ENCODE measurements around the gene PGM2L1.

Gene PGM2L1

GRCh38 chr11:74434528-74434927 is 36.3 kb upstream of the PGM2L1 start:
- H4K8ac ChIP-seq (ENCODE audit: low read length): no peak overlapping the region
- H3K18ac ChIP-seq (ENCODE audit: low read depth in 1 of 2, low read length in 2 of 2): no peak overlapping the region
- 83% methylated on average over 3 of the region's 7 CpGs for WGBS

GRCh38 chr11:74429205-74429604 is 31.0 kb upstream of the PGM2L1 start:
- no peaks in the 10 kb centered on the region for H3K36me3 ChIP-seq (ENCODE audit: control insufficient read depth in 1 of 2, insufficient read depth in 2 of 2, low read depth in 1 of 2, low read length in 2 of 2)
- H2BK15ac ChIP-seq (ENCODE audit: low read depth, poor library complexity, severe bottlenecking): no peak overlapping the region
- no peak overlapping the region for H3K9ac ChIP-seq (ENCODE audit: low read length)
- no peaks in the 10 kb centered on the region for H3K9me3 ChIP-seq (ENCODE audit: control insufficient read depth, low read length)
- no peak overlapping the region for H3K4ac ChIP-seq (ENCODE audit: low read depth in 1 of 2, low read length in 2 of 2)
- DNase-seq: no peak
- no peak overlapping the region for H4K8ac ChIP-seq (ENCODE audit: low read length)
- no peak overlapping the region for H4K91ac ChIP-seq (ENCODE audit: low read length)
- no peak overlapping the region for H3K14ac ChIP-seq (ENCODE audit: low read length in 2 of 2)
- H2BK12ac ChIP-seq (ENCODE audit: low read length in 2 of 2): no peak overlapping the region
- no peak overlapping the region for H2BK120ac ChIP-seq (ENCODE audit: low read depth, low read length)
- no peaks in the 10 kb centered on the region for H3K27me3 ChIP-seq (ENCODE audit: control insufficient read depth in 1 of 2, insufficient read depth in 1 of 2, low read length in 2 of 2)
- no peak overlapping the region for H3K27ac ChIP-seq (ENCODE audit: low read length, poor library complexity, severe bottlenecking)
- 97% methylated on average over 3 of the region's 3 CpGs for WGBS
- no peak overlapping the region for H3K4me3 ChIP-seq (ENCODE audit: insufficient read depth in 1 of 2, low read depth in 1 of 2, low read length in 2 of 2)
- H3K18ac ChIP-seq (ENCODE audit: low read depth in 1 of 2, low read length in 2 of 2): no peak overlapping the region
- H3K4me1 ChIP-seq (ENCODE audit: control insufficient read depth, insufficient read depth, low read depth, low read length): no peaks in the 10 kb centered on the region
- no peak overlapping the region for H3K23ac ChIP-seq (ENCODE audit: low read length in 2 of 2)
- no peak overlapping the region for H2AFZ ChIP-seq (ENCODE audit: low read depth, low read length)
- no peak overlapping the region for H2BK5ac ChIP-seq (ENCODE audit: low read depth, low read length, poor library complexity, severe bottlenecking)
- no peak overlapping the region for H3K4me2 ChIP-seq (ENCODE audit: low read length, poor library complexity, severe bottlenecking)
- no peaks in the 10 kb centered on the region for H3K79me1 ChIP-seq (replicated peaks; ENCODE audit: low read length, poor library complexity, severe bottlenecking)
- H2AK5ac ChIP-seq (ENCODE audit: low read length, severe bottlenecking): no peak overlapping the region

More at GRCh38 chr11:74434528-74434927, 36.3 kb upstream of the PGM2L1 start:
- Histone ChIP-seq H3K79me1 (replicated peaks; ENCODE audit: low read length, poor library complexity, severe bottlenecking) (no peaks in the 10 kb centered on the region), H3K9me3 (ENCODE audit: control insufficient read depth, low read length) (no peaks in the 10 kb centered on the region), H3K4me2 (ENCODE audit: low read length, poor library complexity, severe bottlenecking) (no peak overlapping the region), H3K27ac (ENCODE audit: low read length, poor library complexity, severe bottlenecking) (no peak overlapping the region), H2BK15ac (ENCODE audit: low read depth, poor library complexity, severe bottlenecking) (no peak overlapping the region), H2BK5ac (ENCODE audit: low read depth, low read length, poor library complexity, severe bottlenecking) (no peak overlapping the region), H3K23ac (ENCODE audit: low read length in 2 of 2) (no peak overlapping the region), H2BK12ac (ENCODE audit: low read length in 2 of 2) (no peak overlapping the region), H2BK120ac (ENCODE audit: low read depth, low read length) (no peak overlapping the region), H2AFZ (ENCODE audit: low read depth, low read length) (no peak overlapping the region), H3K27me3 (ENCODE audit: control insufficient read depth in 1 of 2, insufficient read depth in 1 of 2, low read length in 2 of 2) (no peaks in the 10 kb centered on the region), H3K4me3 (ENCODE audit: insufficient read depth in 1 of 2, low read depth in 1 of 2, low read length in 2 of 2) (no peak overlapping the region), H3K14ac (ENCODE audit: low read length in 2 of 2) (no peak overlapping the region), H4K91ac (ENCODE audit: low read length) (no peak overlapping the region), H3K9ac (ENCODE audit: low read length) (no peak overlapping the region), H3K4ac (ENCODE audit: low read depth in 1 of 2, low read length in 2 of 2) (no peak overlapping the region), H3K36me3 (ENCODE audit: control insufficient read depth in 1 of 2, insufficient read depth in 2 of 2, low read depth in 1 of 2, low read length in 2 of 2) (no peaks in the 10 kb centered on the region), H2AK5ac (ENCODE audit: low read length, severe bottlenecking) (no peak overlapping the region), H3K4me1 (ENCODE audit: control insufficient read depth, insufficient read depth, low read depth, low read length) (peaks cover 1% of the 10 kb centered on the region)
- DNase-seq: peak; percentile 63

GRCh38 chr11:74427384-74427886 is 29.2 kb upstream of the PGM2L1 start:
- Histone ChIP-seq H3K14ac (ENCODE audit: low read length in 2 of 2) (no peak overlapping the region), H3K27ac (ENCODE audit: low read length, poor library complexity, severe bottlenecking) (no peak overlapping the region), H3K4me1 (ENCODE audit: control insufficient read depth, insufficient read depth, low read depth, low read length) (no peaks in the 10 kb centered on the region), H2AK5ac (ENCODE audit: low read length, severe bottlenecking) (no peak overlapping the region), H3K36me3 (ENCODE audit: control insufficient read depth in 1 of 2, insufficient read depth in 2 of 2, low read depth in 1 of 2, low read length in 2 of 2) (no peaks in the 10 kb centered on the region), H3K27me3 (ENCODE audit: control insufficient read depth in 1 of 2, insufficient read depth in 1 of 2, low read length in 2 of 2) (no peaks in the 10 kb centered on the region), H2AFZ (ENCODE audit: low read depth, low read length) (no peak overlapping the region), H3K4me2 (ENCODE audit: low read length, poor library complexity, severe bottlenecking) (no peak overlapping the region), H3K79me1 (replicated peaks; ENCODE audit: low read length, poor library complexity, severe bottlenecking) (no peaks in the 10 kb centered on the region), H2BK5ac (ENCODE audit: low read depth, low read length, poor library complexity, severe bottlenecking) (no peak overlapping the region), H3K23ac (ENCODE audit: low read length in 2 of 2) (no peak overlapping the region), H3K18ac (ENCODE audit: low read depth in 1 of 2, low read length in 2 of 2) (no peak overlapping the region), H2BK12ac (ENCODE audit: low read length in 2 of 2) (no peak overlapping the region), H4K8ac (ENCODE audit: low read length) (no peak overlapping the region), H3K9ac (ENCODE audit: low read length) (no peak overlapping the region), H3K9me3 (ENCODE audit: control insufficient read depth, low read length) (no peaks in the 10 kb centered on the region), H3K4ac (ENCODE audit: low read depth in 1 of 2, low read length in 2 of 2) (no peak overlapping the region), H3K4me3 (ENCODE audit: insufficient read depth in 1 of 2, low read depth in 1 of 2, low read length in 2 of 2) (no peak overlapping the region), H2BK15ac (ENCODE audit: low read depth, poor library complexity, severe bottlenecking) (no peak overlapping the region), H2BK120ac (ENCODE audit: low read depth, low read length) (no peak overlapping the region), H4K91ac (ENCODE audit: low read length) (no peak overlapping the region)
- DNase-seq: no peak
- 85% methylated on average over 2 of the region's 4 CpGs for WGBS

GRCh38 chr11:74425100-74425499 is 26.9 kb upstream of the PGM2L1 start:
- H2AFZ ChIP-seq (ENCODE audit: low read depth, low read length): no peak overlapping the region
- no peak overlapping the region for H4K91ac ChIP-seq (ENCODE audit: low read length)
- H4K8ac ChIP-seq (ENCODE audit: low read length): no peak overlapping the region
- H3K27ac ChIP-seq (ENCODE audit: low read length, poor library complexity, severe bottlenecking): no peak overlapping the region
- H2BK15ac ChIP-seq (ENCODE audit: low read depth, poor library complexity, severe bottlenecking): no peak overlapping the region
- no peak overlapping the region for H3K4ac ChIP-seq (ENCODE audit: low read depth in 1 of 2, low read length in 2 of 2)
- no peak overlapping the region for H2BK5ac ChIP-seq (ENCODE audit: low read depth, low read length, poor library complexity, severe bottlenecking)
- no peaks in the 10 kb centered on the region for H3K9me3 ChIP-seq (ENCODE audit: control insufficient read depth, low read length)
- H2BK120ac ChIP-seq (ENCODE audit: low read depth, low read length): no peak overlapping the region
- no peak overlapping the region for H3K9ac ChIP-seq (ENCODE audit: low read length)
- H2BK12ac ChIP-seq (ENCODE audit: low read length in 2 of 2): no peak overlapping the region
- H3K18ac ChIP-seq (ENCODE audit: low read depth in 1 of 2, low read length in 2 of 2): no peak overlapping the region
- no peaks in the 10 kb centered on the region for H3K27me3 ChIP-seq (ENCODE audit: control insufficient read depth in 1 of 2, insufficient read depth in 1 of 2, low read length in 2 of 2)
- H3K23ac ChIP-seq (ENCODE audit: low read length in 2 of 2): no peak overlapping the region
- H2AK5ac ChIP-seq (ENCODE audit: low read length, severe bottlenecking): no peak overlapping the region
- H3K4me3 ChIP-seq (ENCODE audit: insufficient read depth in 1 of 2, low read depth in 1 of 2, low read length in 2 of 2): no peak overlapping the region
- no peak for DNase-seq
- no peaks in the 10 kb centered on the region for H3K79me1 ChIP-seq (replicated peaks; ENCODE audit: low read length, poor library complexity, severe bottlenecking)
- no peaks in the 10 kb centered on the region for H3K4me1 ChIP-seq (ENCODE audit: control insufficient read depth, insufficient read depth, low read depth, low read length)
- H3K14ac ChIP-seq (ENCODE audit: low read length in 2 of 2): no peak overlapping the region
- no peaks in the 10 kb centered on the region for H3K36me3 ChIP-seq (ENCODE audit: control insufficient read depth in 1 of 2, insufficient read depth in 2 of 2, low read depth in 1 of 2, low read length in 2 of 2)
- H3K4me2 ChIP-seq (ENCODE audit: low read length, poor library complexity, severe bottlenecking): no peak overlapping the region

Measured in mesenchymal stem cell (in vitro differentiated cells and primary cell).